Activated CD8-positive, alpha-beta memory T cell treated with anti-CD3 and anti-CD28 coated beads for 24 hours (primary cell): ENCODE data around the gene RSPH1.

ENCODE experiments used
- DNase-seq: peaks from one replicate; pipeline ENCODE4 v3.0.0-alpha.2; 2020

Gene RSPH1

DNA sequence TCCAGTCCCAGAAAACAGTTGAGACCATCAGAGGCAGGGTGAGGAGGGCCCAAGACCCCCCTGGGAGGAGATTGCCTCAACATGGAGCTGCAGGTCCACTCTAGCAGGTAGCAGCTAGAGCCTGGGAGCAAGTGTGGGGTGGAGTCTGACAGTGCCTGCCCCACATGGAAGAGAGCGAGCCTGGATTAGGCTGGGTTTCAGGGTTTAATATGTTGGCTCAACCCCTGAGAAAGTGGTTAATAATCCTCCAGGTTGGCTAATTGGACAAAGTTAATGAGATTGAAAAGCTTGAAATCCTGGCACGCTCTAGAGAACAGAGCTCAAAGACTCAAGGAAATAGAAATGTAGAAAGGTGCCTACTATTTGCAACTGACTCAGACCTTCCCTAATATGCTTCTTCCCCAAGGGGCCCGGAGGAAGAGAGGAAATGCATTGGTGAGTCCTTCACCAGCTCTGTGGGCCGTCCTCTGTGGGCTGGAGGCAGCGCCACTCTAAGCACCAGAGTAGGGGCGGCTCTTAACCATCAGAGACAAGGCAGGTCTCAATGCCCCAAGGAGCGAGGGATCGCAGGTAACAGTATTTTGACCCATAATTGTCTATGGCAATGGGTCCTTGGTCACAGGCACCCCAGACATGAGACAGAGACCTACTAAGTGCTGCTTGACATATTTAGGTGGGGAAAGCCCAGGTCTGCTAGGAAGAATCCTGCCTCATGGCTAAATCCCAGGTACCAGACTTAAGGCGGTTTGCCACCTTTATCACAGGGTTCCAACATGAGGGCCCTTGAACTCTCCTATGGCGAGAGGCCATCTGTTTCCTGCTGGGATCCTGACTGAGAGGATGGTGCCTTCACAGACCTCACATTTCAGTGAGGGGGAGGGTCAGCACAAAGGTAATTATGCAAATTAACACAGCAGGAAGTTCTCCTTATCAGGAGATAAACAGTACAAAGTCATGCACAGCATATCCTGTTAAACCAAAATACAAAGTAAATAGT, 33.8 kb downstream of the RSPH1 start:
- peak; percentile 28 for DNase-seq

GRCh38 chr21:42461185-42461520, 34.9 kb downstream of the RSPH1 start:
- no peak for DNase-seq

- DNase-seq: peak; percentile 70
Measured at GRCh38 chr21:42460391-42461184, 35.4 kb downstream of the RSPH1 start.

GRCh38 chr21:42459546-42460215, 36.3 kb downstream of the RSPH1 start:
- DNase-seq: peak; percentile 42

DNA sequence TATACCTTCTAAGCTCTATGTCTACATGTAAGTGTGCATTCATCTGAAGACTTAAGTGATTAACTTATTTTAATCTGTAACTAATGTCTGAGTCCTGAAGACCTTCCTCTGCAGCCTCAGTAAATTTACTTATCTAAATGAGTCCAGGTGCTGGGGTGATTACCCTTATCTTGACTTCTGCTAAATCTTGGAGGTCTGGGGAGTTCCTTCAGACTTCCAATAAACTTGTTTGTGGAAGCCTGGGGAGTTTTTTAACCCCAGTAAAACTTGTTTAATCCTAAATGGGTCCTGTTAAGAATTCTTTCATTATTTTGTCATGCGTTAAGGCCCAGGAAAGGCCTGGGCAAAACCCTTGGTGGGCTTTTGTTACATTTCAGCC, 37.0 kb downstream of the RSPH1 start:
- DNase-seq: no peak

GRCh38 chr21:42456457-42456856, 39.6 kb downstream of the RSPH1 start:
- DNase-seq: no peak

DNA sequence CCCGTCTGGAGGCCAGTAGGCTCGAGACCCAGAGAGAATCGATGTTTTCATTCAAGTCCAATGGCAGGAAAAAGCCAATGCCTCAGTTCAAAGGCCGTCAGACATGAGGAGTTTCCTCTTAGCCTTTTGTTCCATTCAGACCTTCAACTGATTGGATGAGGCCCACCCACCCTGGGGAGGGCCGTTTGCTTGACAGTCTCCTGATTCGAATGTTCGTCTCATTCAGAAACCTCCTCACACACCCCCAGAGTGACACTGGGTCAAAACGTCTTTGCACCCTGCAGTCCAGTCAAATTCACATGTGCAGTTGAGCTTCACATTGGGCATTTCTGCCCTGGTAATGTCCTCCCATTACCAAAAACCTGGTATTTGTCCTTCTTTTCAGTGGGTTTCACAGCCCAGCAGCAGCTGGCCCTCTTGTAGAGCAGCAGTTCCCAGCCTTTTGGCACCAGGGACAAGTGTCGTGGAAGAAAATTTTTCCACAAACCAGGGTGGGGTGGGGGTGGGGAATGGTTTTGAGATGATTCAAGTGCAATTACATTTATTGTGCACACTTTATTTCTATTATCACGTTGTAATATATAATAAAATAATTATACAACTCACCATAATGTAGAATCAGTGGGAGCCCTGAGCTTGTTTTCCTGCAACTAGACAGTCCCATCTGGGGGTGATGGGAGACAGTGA, 40.1 kb downstream of the RSPH1 start:
- DNase-seq: no peak

DNA sequence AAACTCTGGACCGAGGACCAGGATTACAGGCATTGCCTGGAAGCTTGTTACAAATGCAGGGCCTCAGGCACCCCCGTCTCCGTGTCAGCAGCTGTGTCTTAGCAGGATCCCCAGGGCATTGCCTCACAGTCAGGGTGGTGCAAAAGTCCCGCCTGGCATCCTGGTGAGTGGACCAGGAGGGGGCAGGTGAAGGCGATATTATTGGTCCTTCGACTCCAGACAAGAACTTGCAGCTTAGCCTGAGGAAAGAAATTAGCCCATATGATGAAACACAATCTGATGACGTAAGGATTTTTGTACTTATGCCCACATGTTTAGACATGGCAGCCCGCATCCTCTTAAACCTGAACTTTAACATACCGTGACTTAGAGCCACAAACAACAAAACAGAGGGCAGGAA, 40.8 kb downstream of the RSPH1 start:
- no peak for DNase-seq

DNA sequence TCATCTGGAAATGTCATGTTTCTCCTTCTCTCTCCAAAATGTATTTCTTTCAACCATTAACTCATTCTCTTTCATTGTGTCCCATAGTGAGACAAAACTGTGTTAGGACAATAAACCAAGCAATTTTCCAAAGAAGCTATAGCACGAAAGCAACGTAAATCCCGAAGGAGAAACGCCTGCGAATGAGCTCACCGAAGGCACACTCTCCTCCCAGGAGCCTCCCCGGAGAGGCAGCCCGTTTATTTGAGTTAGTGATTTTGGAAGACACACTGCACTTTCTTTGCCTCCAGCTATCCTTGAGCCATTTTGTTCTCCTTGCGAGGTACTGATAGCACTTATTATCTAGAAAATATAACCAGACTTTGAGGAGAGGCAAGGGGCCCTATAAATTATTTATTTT, 41.2 kb downstream of the RSPH1 start:
- DNase-seq: no peak

DNA sequence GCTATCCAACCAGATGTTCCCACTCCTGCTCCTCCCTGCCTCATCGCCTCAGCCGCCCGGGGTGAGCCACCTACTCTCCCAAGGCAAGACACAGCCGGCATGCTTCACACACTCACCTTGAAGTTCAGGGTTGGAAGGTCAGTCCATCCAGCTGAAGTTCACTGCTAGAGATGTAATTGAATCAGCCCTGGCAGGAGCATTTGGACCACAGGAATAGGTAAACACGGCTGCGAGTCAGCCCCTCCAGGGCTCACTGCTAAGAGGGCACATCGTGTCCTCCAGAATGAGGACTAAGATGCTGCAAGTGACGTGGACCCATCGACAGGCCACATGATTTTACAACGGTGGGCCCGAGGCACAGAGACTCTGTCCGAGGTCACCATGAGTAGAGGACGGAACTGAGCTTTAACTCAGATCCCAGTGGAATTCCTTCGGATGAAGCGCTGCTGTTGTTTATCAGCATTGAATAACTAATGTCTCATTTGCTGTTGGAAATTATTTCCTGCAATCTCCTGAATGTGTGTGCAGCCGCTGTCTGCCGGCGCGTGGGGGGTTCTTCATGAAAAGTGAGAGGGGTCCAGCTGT, 41.9 kb downstream of the RSPH1 start:
- DNase-seq: no peak

- DNase-seq: no peak
Measured at GRCh38 chr21:42453224-42453985, 42.6 kb downstream of the RSPH1 start.

- no peak for DNase-seq
Measured at GRCh38 chr21:42452401-42453223, 43.4 kb downstream of the RSPH1 start.

DNA sequence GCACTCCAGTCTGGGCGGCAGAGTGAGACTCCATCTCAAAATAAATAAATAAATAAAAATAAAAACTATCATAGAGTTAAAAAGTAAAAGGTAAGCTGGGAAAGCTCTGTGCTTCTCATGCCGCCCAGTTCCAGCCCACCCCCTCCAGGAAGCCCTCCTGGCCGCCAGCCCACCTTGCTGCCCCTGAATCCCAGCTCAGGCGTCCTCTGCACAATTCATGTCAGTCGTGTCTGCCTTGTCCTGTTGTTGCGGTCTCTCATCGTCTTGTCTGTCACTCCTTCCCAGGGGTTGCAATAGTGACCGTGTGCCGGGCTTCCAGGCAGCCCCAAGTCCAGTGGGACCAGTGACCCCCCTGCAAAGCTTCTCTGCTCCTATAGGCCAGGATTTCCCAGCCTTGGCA, 44.1 kb downstream of the RSPH1 start:
- DNase-seq: no peak

GRCh38 chr21:42448686-42449085, 47.3 kb downstream of the RSPH1 start:
- DNase-seq: no peak

- DNase-seq: no peak
Measured at GRCh38 chr21:42447732-42448131, 48.3 kb downstream of the RSPH1 start.

- no peak for DNase-seq
Measured at GRCh38 chr21:42447182-42447581, 48.8 kb downstream of the RSPH1 start.

- no peak for DNase-seq
Measured at GRCh38 chr21:42446531-42446930, 49.5 kb downstream of the RSPH1 start.

GRCh38 chr21:42445311-42445710, 50.7 kb downstream of the RSPH1 start:
- no peak for DNase-seq

DNA sequence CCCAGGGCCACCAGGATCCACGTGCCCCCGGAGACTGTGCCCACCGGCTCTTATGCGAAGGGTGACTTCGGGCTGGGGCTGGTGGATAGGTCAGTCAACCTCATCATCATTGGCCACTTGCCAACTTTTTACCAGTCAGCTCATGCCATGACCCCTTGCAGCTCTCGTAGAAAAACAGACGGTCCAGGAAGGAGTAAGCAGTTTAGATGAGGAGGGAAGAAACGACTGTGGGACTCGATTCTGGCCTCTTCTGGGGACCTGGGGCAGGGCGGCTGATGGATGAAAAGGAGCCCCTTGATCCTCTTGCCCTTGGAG, 51.3 kb downstream of the RSPH1 start:
- no peak for DNase-seq

- DNase-seq: no peak
Measured at GRCh38 chr21:42443876-42444744, 51.9 kb downstream of the RSPH1 start.
